ENCODE data around the gene NR4A1. TPM values are rescaled to one million over a fixed set of nuclear protein-coding genes. Genes with fewer than 3 reads are reported as not detected.
"Not testable (repeated sequence)": the region's sequence is repeated elsewhere in the genome, so short reads cannot be mapped to it uniquely, and the experiment has no call there.

Gene NR4A1
- polyA plus RNA-seq, 1 donor (not counting 4 experiments of a cell fraction or from before 2014, with no cell fraction given) = 3.9 TPM

DNA sequence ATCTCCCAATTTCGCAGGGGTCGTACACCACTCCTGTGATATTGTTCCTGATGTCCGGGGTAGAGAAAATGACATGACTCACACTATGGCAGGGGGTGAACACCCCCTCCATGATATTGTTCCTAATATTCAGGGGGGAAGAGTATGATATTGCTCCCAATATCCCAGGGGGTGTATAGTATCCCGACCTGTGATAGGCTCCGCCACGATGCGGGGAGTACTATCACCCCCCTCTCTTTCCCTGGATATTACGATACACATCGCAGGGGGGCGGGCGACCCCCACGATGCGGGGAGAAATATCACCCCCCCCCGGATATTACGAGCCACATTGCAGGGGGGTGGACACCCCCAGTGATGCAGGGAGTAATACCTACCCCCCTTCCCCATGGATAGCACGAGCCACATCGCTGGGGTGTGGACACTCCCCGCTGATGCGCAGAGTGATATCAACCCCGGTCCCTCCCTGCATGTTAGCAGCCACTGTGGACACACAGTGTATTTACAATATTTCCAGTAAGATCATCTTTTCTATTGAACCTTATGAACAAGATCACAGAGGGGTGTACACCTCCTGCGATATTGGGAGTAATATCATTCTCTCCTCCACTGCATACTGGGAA, 45.9 kb downstream of the NR4A1 start:
- Histone ChIP-seq H3K9ac (ENCODE audit: control insufficient read depth, extremely low read depth, insufficient read depth, low read length) (no peak overlapping the region), H3K36me3 (ENCODE audit: control insufficient read depth in 2 of 2, extremely low read depth in 1 of 2, insufficient read depth in 2 of 2, low read length in 2 of 2) (no peaks in the 10 kb centered on the region), H3K9me1 (ENCODE audit: control insufficient read depth, extremely low read depth, insufficient read depth, low read length) (no peaks in the 10 kb centered on the region), H3K79me2 (ENCODE audit: control insufficient read depth, insufficient read depth, low read length) (no peaks in the 10 kb centered on the region), H3K4me3 (ENCODE audit: control insufficient read depth in 2 of 3, extremely low read depth in 1 of 3, insufficient read depth in 2 of 3, low read depth in 1 of 3, low read length in 3 of 3) (no peak overlapping the region), H3K9me3 (ENCODE audit: control insufficient read depth, low read depth, low read length) (no peaks in the 10 kb centered on the region), H3K27ac (ENCODE audit: control insufficient read depth, insufficient read depth, low read length) (no peak overlapping the region), H3K4me2 (ENCODE audit: control insufficient read depth, extremely low read depth, insufficient read depth, low read depth, low read length) (no peak overlapping the region), H4K20me1 (ENCODE audit: control insufficient read depth, extremely low read depth, insufficient read depth, low read length) (no peaks in the 10 kb centered on the region), H3K4me1 (ENCODE audit: control insufficient read depth, extremely low read depth, insufficient read depth, low read length) (no peaks in the 10 kb centered on the region), H2AFZ (ENCODE audit: control insufficient read depth, low read length) (no peak overlapping the region), H3K27me3 (ENCODE audit: control insufficient read depth, extremely low read depth, insufficient read depth, low read length) (peaks cover 10% of the 10 kb centered on the region)
- TF ChIP-seq, protein P1, sequence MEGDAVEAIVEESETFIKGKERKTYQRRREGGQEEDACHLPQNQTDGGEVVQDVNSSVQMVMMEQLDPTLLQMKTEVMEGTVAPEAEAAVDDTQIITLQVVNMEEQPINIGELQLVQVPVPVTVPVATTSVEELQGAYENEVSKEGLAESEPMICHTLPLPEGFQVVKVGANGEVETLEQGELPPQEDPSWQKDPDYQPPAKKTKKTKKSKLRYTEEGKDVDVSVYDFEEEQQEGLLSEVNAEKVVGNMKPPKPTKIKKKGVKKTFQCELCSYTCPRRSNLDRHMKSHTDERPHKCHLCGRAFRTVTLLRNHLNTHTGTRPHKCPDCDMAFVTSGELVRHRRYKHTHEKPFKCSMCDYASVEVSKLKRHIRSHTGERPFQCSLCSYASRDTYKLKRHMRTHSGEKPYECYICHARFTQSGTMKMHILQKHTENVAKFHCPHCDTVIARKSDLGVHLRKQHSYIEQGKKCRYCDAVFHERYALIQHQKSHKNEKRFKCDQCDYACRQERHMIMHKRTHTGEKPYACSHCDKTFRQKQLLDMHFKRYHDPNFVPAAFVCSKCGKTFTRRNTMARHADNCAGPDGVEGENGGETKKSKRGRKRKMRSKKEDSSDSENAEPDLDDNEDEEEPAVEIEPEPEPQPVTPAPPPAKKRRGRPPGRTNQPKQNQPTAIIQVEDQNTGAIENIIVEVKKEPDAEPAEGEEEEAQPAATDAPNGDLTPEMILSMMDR (optimal IDR thresholded peaks at IDR 0.05 in 1 of 3, IDR thresholded peaks at IDR 0.05 in 1 of 3, conservative IDR thresholded peaks at IDR 0.05 in 1 of 3; ENCODE audit: extremely low read depth in 1 of 3, insufficient read depth in 2 of 3, low read length in 3 of 3) = no peak
- TF ChIP-seq EZH2 (IDR thresholded peaks at IDR 0.05; ENCODE audit: low read length) = no peak
- dilution Hi-C loops (cut with MboI; ENCODE audit: extremely low pct_ligation_motif_present, low sequenced_read_pairs) = no loop called here
- DNase-seq (ENCODE audit: low read depth, low spot score) (no peak), FAIRE-seq (no peak)

DNA sequence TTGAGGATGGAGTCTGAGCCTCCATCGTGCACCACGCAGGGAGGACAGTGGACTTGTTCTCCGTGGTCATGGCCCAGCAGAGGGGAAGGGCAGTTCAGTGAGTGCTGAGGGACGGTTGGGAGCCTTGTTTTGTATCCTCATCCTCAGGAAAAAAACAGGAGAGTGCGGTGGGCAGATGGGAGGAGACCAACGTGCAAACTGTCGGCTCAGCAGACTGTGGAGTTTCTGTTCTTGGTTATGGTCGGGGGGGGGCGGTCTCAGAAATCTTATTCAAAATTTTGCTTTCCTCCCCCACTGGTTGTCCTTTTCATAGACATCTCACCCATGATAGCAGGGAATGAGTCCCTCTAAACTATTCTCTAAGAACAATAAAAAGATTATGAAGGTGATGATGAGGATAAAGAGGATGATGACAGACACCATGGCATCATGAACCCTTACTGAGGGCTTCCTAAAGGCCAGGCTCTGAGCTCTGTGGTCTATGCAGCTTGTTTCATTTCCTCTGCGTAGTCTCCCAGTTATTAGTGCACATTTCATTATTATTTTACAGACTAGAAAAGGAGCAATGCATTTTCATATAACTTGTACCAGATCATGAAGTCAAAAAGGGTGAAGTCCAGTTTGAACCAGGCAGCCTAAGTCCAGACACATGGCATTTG, 53.3 kb downstream of the NR4A1 start:
- H3K4me3 ChIP-seq (ENCODE audit: control insufficient read depth in 2 of 3, extremely low read depth in 1 of 3, insufficient read depth in 2 of 3, low read depth in 1 of 3, low read length in 3 of 3); H3K4me1 ChIP-seq (ENCODE audit: control insufficient read depth, extremely low read depth, insufficient read depth, low read length); H3K4me2 ChIP-seq (ENCODE audit: control insufficient read depth, extremely low read depth, insufficient read depth, low read depth, low read length); FAIRE-seq; H3K36me3 ChIP-seq (ENCODE audit: control insufficient read depth in 2 of 2, extremely low read depth in 1 of 2, insufficient read depth in 2 of 2, low read length in 2 of 2); H3K9me1 ChIP-seq (ENCODE audit: control insufficient read depth, extremely low read depth, insufficient read depth, low read length); H4K20me1 ChIP-seq (ENCODE audit: control insufficient read depth, extremely low read depth, insufficient read depth, low read length); H3K9ac ChIP-seq (ENCODE audit: control insufficient read depth, extremely low read depth, insufficient read depth, low read length); H3K79me2 ChIP-seq (ENCODE audit: control insufficient read depth, insufficient read depth, low read length); H3K27ac ChIP-seq (ENCODE audit: control insufficient read depth, insufficient read depth, low read length); dilution Hi-C loops (cut with MboI; ENCODE audit: extremely low pct_ligation_motif_present, low sequenced_read_pairs); H2AFZ ChIP-seq (ENCODE audit: control insufficient read depth, low read length); H3K9me3 ChIP-seq (ENCODE audit: control insufficient read depth, low read depth, low read length); H3K27me3 ChIP-seq (ENCODE audit: control insufficient read depth, extremely low read depth, insufficient read depth, low read length); DNase-seq (ENCODE audit: low read depth, low spot score): not testable (repeated sequence)

Other genes with a start within 250 kb of the NR4A1 start
- gene FIGNL2, start 202.7 kb upstream of the NR4A1 start, polyA plus RNA-seq = not detected in 3 replicates
- not detected in 3 replicates for gene ANKRD33, start 163.3 kb upstream of the NR4A1 start, polyA plus RNA-seq
- gene ACVRL1, start 143.9 kb upstream of the NR4A1 start, polyA plus RNA-seq = not detected in 3 replicates
- gene ACVR1B, start 99.7 kb upstream of the NR4A1 start, polyA plus RNA-seq = 11.8 to 15.3 TPM (median 12.7 TPM) in 3 replicates
- gene TAMALIN, start 44.5 kb upstream of the NR4A1 start, polyA plus RNA-seq = 0.54 to 0.86 TPM (median 0.56 TPM) in 3 replicates
- gene ATG101, start 18.5 kb downstream of the NR4A1 start, polyA plus RNA-seq = 62.7 to 74.7 TPM (median 73.9 TPM) in 3 replicates
- not detected in 3 replicates for gene SMIM41, start 28.3 kb downstream of the NR4A1 start, polyA plus RNA-seq
- 3.3 to 7.2 TPM (median 4.1 TPM) in 3 replicates for gene KRT80, start 140.6 kb downstream of the NR4A1 start, polyA plus RNA-seq
- 112 to 224 TPM (median 117 TPM) in 3 replicates for gene KRT7, start 181.8 kb downstream of the NR4A1 start, polyA plus RNA-seq
- gene KRT86, start 223.2 kb downstream of the NR4A1 start, polyA plus RNA-seq = 0.03 TPM in 1 of 3 replicates, not detected in the others
- 0.03 to 0.15 TPM in 2 of 3 replicates, not detected in the other for gene KRT81, start 240.1 kb downstream of the NR4A1 start, polyA plus RNA-seq

Data from keratinocyte (primary cell).